GM12875 (cell line): ENCODE measurements around the gene AKR1B1.

ENCODE experiments used
- H3K4me3 ChIP-seq: one replicate; pipeline ENCODE4 v1.5.1; 2011; ENCODE audit warnings: low read depth, low read length, control low read depth
- CTCF ChIP-seq: IDR thresholded peaks from 2 replicates; pipeline ENCODE4 v1.5.1; 2011; ENCODE audit warnings: low read depth, mild to moderate bottlenecking, control low read depth, inconsistent platforms, low read length, moderate library complexity, borderline replicate concordance; ENCODE audit not compliant: insufficient read depth

The AKR1B1 gene

GRCh38 chr7:134463751-134464150 lies 4.9 kb upstream of the AKR1B1 start:
- TF ChIP-seq CTCF = no peak
- H3K4me3 ChIP-seq = no peak overlapping the region

DNA sequence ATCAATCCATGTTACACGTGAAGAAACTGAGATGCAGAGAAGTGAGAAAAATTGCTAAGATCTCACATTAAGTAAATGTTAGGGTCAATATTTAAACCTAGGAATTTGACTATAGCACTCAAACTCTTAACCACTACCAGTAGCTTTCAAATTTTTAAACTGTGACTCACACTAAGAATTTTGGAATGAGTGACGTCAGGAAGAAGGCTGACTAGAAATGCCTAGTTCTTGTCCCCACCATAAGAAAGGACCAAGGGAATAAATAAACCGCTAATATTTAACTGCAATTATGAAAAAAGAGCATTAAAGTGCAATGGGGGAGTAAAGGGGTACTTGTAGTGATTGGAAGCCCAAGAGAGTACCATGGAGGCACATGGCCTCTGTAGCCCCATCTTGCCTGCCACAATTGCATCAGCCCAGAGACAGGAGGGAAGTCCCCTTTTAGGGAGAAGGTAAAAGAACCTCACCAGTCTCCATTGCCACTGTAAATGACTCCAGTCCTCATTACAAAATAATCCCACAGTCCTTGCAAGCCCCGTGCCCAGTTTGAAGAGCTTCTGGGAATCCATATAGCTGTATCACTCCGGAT lies 3.5 kb upstream of the AKR1B1 start:
- TF ChIP-seq CTCF = no peak
- H3K4me3 ChIP-seq = no peak overlapping the region

DNA sequence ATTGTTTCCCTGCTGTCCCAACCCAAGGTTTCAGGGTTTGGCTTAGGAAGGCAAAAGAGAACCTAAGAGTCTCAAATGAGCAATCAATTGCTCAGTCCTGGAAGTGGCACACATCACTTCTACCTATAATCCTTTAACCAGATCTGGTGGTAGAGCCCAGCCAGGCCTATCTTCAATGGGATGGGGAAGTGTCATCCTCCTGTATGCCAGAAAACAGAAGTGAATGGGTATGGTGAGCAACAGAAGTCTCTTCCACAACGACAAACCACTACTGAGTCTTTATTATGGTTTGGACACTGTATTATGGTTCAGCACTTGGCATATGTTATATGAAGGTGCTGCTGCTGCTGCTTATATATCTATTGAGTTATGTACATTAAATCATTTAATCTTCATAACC lies 3.0 kb upstream of the AKR1B1 start:
- no peak overlapping the region for H3K4me3 ChIP-seq
- no peak for TF ChIP-seq CTCF

GRCh38 chr7:134459981-134460380 lies 1.1 kb upstream of the AKR1B1 start:
- no peak overlapping the region for H3K4me3 ChIP-seq
- no peak for TF ChIP-seq CTCF

GRCh38 chr7:134458341-134458805 lies 527 bp downstream of the AKR1B1 start:
- TF ChIP-seq CTCF = peak; percentile 44
- peak overlapping the region; percentile 88 for H3K4me3 ChIP-seq

- no peak overlapping the region for H3K4me3 ChIP-seq
- no peak for TF ChIP-seq CTCF
Observed at GRCh38 chr7:134457210-134457609, 1.7 kb downstream of the AKR1B1 start.

DNA sequence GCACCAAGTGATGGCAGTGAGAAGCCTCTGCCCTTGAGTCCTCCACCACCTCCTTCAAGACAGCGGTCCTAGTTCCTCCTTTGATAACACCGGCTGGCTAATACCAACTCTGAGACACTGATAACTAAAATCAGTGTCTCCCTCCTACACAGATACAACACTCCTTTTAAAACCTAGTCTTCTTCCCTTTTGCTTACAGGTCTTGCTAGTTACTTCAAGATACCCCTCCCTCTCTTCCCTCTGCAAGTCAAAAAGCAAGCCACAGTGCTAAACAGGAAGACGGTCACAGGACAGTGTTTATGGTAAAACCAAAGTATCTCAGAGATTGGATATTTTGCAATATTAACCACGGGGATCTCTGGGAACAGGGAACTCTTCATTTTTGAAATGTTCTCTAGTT lies 4.6 kb downstream of the AKR1B1 start:
- H3K4me3 ChIP-seq = no peak overlapping the region
- no peak for TF ChIP-seq CTCF
